T-helper 2 cell treated with Interferon-gamma antibody and Interleukin-4, amounts not matched to agents 5 μg/mL and 100 μg/mL, for 36 hours (primary cell): Measurements from ENCODE around the gene PHF20.
A peak's percentile ranks its signal among the peaks of the same experiment; 100 is the strongest.
"Not testable (repeated sequence)": the region's sequence is repeated elsewhere in the genome, so short reads cannot be mapped to it uniquely, and the experiment has no call there.

Experiments
- DNase-seq: peaks from one replicate; pipeline ENCODE4 v3.0.0; 2021; ENCODE audit warnings: low spot score
- H3K27ac Mint-ChIP-seq: one replicate; pipeline ENCODE4 v1.8.0; 2021; ENCODE audit warnings: mild to moderate bottlenecking, mixed read lengths
- H3K27me3 Mint-ChIP-seq: one replicate; pipeline ENCODE4 v1.8.0; 2021; ENCODE audit warnings: low read depth, mixed read lengths
- H3K36me3 Mint-ChIP-seq: one replicate; pipeline ENCODE4 v1.8.0; 2021; ENCODE audit warnings: low read depth, mixed read lengths
- H3K4me1 Mint-ChIP-seq: one replicate; pipeline ENCODE4 v1.8.0; 2021; ENCODE audit warnings: low read depth, mixed read lengths
- H3K4me3 Mint-ChIP-seq: one replicate; pipeline ENCODE4 v1.8.0; 2022; ENCODE audit warnings: mild to moderate bottlenecking, moderate library complexity, mixed read lengths
- H3K9me3 Mint-ChIP-seq: one replicate; pipeline ENCODE4 v1.8.0; 2021; ENCODE audit warnings: mixed read lengths

The PHF20 gene

GRCh38 chr20:35884541-35884865, 112.7 kb downstream of the PHF20 start:
- Mint-ChIP-seq H3K36me3 (no peaks in the 10 kb centered on the region), H3K27ac (no peak overlapping the region), H3K27me3 (no peaks in the 10 kb centered on the region), H3K9me3 (no peaks in the 10 kb centered on the region), H3K4me3 (no peak overlapping the region), H3K4me1 (peaks cover 9% of the 10 kb centered on the region)
- no peak for DNase-seq

DNA sequence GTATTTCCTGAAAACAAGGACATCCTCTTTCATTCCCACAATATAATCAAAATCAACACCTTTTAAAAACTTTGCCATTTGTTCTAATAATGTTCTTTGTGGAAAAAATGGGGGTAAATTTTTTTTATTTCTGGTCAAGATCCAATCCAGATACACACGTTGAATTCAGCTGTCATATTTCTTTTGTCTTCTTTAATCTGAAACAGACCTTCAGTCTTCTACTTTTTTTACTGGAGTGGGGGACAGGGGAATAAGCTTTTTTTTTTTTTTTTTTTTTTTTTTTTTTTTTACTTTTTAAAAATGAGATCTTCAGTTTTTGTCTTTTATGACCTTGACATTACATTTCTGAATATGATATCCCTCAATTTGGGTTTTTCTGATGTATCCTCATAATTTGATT, 113.4 kb downstream of the PHF20 start:
- H3K4me1 Mint-ChIP-seq = peaks cover 3% of the 10 kb centered on the region
- H3K36me3 Mint-ChIP-seq = no peaks in the 10 kb centered on the region
- H3K9me3 Mint-ChIP-seq = no peaks in the 10 kb centered on the region
- no peaks in the 10 kb centered on the region for H3K27me3 Mint-ChIP-seq
- DNase-seq = no peak
- H3K27ac Mint-ChIP-seq = no peak overlapping the region
- no peak overlapping the region for H3K4me3 Mint-ChIP-seq

- Mint-ChIP-seq H3K27me3 (no peaks in the 10 kb centered on the region), H3K4me1 (peaks cover 3% of the 10 kb centered on the region), H3K36me3 (peaks cover 3% of the 10 kb centered on the region), H3K4me3 (no peak overlapping the region), H3K9me3 (no peaks in the 10 kb centered on the region), H3K27ac (no peak overlapping the region)
- DNase-seq = no peak
Observed at GRCh38 chr20:35886537-35886936, 114.7 kb downstream of the PHF20 start.

GRCh38 chr20:35887393-35888064, 115.7 kb downstream of the PHF20 start:
- DNase-seq = no peak
- Mint-ChIP-seq H3K4me3 (no peak overlapping the region), H3K4me1 (peaks cover 4% of the 10 kb centered on the region), H3K9me3 (no peaks in the 10 kb centered on the region), H3K36me3 (peaks cover 3% of the 10 kb centered on the region), H3K27me3 (no peaks in the 10 kb centered on the region), H3K27ac (no peak overlapping the region)

GRCh38 chr20:35888657-35889056, 116.8 kb downstream of the PHF20 start:
- no peak for DNase-seq
- Mint-ChIP-seq H3K4me1 (peaks cover 10% of the 10 kb centered on the region), H3K27me3 (no peaks in the 10 kb centered on the region), H3K4me3 (no peak overlapping the region), H3K9me3 (no peaks in the 10 kb centered on the region), H3K27ac (no peak overlapping the region), H3K36me3 (peaks cover 3% of the 10 kb centered on the region)

- Mint-ChIP-seq H3K36me3 (peaks cover 4% of the 10 kb centered on the region), H3K4me1 (peaks cover 17% of the 10 kb centered on the region), H3K27ac (no peak overlapping the region), H3K9me3 (no peaks in the 10 kb centered on the region), H3K27me3 (no peaks in the 10 kb centered on the region), H3K4me3 (no peak overlapping the region)
- no peak for DNase-seq
Observed at GRCh38 chr20:35891375-35891774, 119.6 kb downstream of the PHF20 start.

DNA sequence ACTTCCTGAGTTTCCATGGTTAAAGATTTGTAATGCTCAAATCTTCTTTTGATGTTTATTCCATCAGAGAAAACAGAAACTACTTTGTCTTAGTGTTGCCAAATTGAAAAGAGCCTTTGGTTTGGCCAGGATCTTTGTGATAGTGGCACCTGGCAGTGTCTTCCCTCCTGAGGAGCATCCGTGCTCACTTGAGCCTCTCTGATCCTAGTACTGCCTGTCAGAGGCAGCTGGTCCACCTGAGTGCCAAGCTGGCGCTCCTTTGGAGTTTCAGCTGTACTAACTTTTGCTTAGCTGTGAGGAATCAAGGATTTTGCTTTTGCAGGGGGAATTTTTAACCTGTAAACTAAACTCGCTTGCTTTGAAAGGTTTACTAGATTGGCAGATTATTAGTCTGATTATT, 121.1 kb downstream of the PHF20 start:
- no peak overlapping the region for H3K27ac Mint-ChIP-seq
- no peak overlapping the region for H3K4me3 Mint-ChIP-seq
- H3K27me3 Mint-ChIP-seq = no peaks in the 10 kb centered on the region
- DNase-seq = no peak
- peaks cover 8% of the 10 kb centered on the region for H3K36me3 Mint-ChIP-seq
- H3K9me3 Mint-ChIP-seq = no peaks in the 10 kb centered on the region
- H3K4me1 Mint-ChIP-seq = peaks cover 17% of the 10 kb centered on the region

DNA sequence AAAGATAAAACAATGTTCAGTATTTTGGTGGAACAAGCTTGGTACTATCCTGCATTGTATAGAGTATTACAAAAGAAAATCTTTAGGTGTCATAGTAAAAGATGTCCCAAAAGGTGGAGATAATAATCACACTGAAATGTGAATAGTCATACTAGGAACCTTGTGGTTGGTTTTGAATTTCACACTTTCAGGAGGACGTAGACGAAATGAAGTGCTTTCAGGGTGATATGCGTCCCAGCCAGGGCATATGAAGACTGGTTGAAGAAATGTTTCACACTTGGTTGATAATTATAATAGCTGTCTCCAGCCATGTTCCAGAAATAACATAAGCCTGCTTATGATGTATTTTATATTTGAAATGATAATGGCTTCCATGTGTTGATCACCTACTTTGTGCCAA, 122.1 kb downstream of the PHF20 start:
- H3K4me3 Mint-ChIP-seq = no peak overlapping the region
- no peak overlapping the region for H3K27ac Mint-ChIP-seq
- DNase-seq = peak; percentile 18

DNA sequence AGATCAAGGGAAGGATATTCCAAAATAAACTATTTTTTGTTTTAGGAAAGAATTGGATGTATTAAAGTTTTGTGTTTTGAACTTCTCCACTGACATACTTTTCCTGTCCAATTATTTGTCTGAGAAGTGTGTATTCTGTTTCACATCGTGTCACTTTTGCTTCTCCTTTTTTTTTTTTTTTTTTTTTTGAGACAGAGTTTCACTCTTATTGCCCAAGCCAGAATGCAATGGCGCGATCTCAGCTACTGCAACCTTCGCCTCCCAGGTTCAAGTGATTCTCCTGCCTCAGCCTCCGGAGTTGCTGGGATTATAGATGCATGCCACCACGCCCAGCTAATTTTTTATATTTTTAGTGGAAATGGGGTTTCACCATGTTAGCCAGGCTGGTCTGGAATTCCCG, 123.7 kb downstream of the PHF20 start:
- not testable (repeated sequence) for H3K36me3 Mint-ChIP-seq, H3K4me3 Mint-ChIP-seq, DNase-seq, H3K9me3 Mint-ChIP-seq, H3K27me3 Mint-ChIP-seq, H3K27ac Mint-ChIP-seq
- peaks cover 17% of the 10 kb centered on the region for H3K4me1 Mint-ChIP-seq

More for the DNA sequence above, 122.1 kb downstream of the PHF20 start:
- H3K4me1 Mint-ChIP-seq = peaks cover 17% of the 10 kb centered on the region
- H3K27me3 Mint-ChIP-seq = no peaks in the 10 kb centered on the region
- H3K9me3 Mint-ChIP-seq = no peaks in the 10 kb centered on the region
- H3K36me3 Mint-ChIP-seq = peaks cover 8% of the 10 kb centered on the region

GRCh38 chr20:35899064-35899463, 127.2 kb downstream of the PHF20 start:
- Mint-ChIP-seq H3K27me3 (no peaks in the 10 kb centered on the region), H3K9me3 (no peaks in the 10 kb centered on the region), H3K4me3 (no peak overlapping the region), H3K36me3 (peaks cover 15% of the 10 kb centered on the region), H3K4me1 (peaks cover 6% of the 10 kb centered on the region), H3K27ac (no peak overlapping the region)
- no peak for DNase-seq

DNA sequence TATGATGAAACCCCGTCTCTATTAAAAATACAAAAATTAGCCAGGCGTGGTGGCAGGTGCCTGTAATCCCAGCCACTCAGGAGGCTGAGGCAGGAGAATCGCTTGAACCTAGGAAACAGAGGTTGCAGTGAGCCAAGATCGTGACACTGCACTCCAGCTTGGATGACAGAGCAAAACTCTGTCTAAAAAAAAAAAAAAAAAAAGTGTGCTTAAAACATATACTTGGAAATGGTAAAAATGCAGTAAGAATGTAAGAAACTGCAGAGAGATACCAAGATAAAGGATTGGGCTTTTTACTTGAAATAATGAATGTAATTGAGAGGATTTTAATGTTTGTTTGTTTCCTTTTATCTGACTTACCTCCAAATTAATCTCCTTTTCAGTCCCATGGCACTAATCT, 129.4 kb downstream of the PHF20 start:
- not testable (repeated sequence) for H3K27me3 Mint-ChIP-seq, H3K4me1 Mint-ChIP-seq, DNase-seq, H3K4me3 Mint-ChIP-seq, H3K27ac Mint-ChIP-seq, H3K9me3 Mint-ChIP-seq
- H3K36me3 Mint-ChIP-seq = peaks cover 21% of the 10 kb centered on the region

GRCh38 chr20:35901678-35902544, 130.1 kb downstream of the PHF20 start:
- no peaks in the 10 kb centered on the region for H3K9me3 Mint-ChIP-seq
- H3K4me3 Mint-ChIP-seq = no peak overlapping the region
- H3K27me3 Mint-ChIP-seq = no peaks in the 10 kb centered on the region
- H3K27ac Mint-ChIP-seq = no peak overlapping the region
- H3K36me3 Mint-ChIP-seq = peaks cover 19% of the 10 kb centered on the region
- H3K4me1 Mint-ChIP-seq = peaks cover 2% of the 10 kb centered on the region
- DNase-seq = no peak

GRCh38 chr20:35902545-35902941, 130.7 kb downstream of the PHF20 start:
- H3K27me3 Mint-ChIP-seq = no peaks in the 10 kb centered on the region
- H3K27ac Mint-ChIP-seq = no peak overlapping the region
- DNase-seq = no peak
- H3K36me3 Mint-ChIP-seq = peaks cover 18% of the 10 kb centered on the region
- no peak overlapping the region for H3K4me3 Mint-ChIP-seq
- H3K4me1 Mint-ChIP-seq = peaks cover 2% of the 10 kb centered on the region
- H3K9me3 Mint-ChIP-seq = no peaks in the 10 kb centered on the region

- Mint-ChIP-seq H3K4me3 (no peak overlapping the region), H3K9me3 (no peaks in the 10 kb centered on the region)
Observed at GRCh38 chr20:35903843-35904242, 132.0 kb downstream of the PHF20 start.

More at GRCh38 chr20:35903843-35904242, 132.0 kb downstream of the PHF20 start:
- H3K4me1 Mint-ChIP-seq = peaks cover 7% of the 10 kb centered on the region
- peaks cover 23% of the 10 kb centered on the region for H3K36me3 Mint-ChIP-seq
- no peak overlapping the region for H3K27ac Mint-ChIP-seq
- H3K27me3 Mint-ChIP-seq = no peaks in the 10 kb centered on the region
- no peak for DNase-seq
